ENCODE measurements around the gene DNAJC5.

Gene DNAJC5

DNA sequence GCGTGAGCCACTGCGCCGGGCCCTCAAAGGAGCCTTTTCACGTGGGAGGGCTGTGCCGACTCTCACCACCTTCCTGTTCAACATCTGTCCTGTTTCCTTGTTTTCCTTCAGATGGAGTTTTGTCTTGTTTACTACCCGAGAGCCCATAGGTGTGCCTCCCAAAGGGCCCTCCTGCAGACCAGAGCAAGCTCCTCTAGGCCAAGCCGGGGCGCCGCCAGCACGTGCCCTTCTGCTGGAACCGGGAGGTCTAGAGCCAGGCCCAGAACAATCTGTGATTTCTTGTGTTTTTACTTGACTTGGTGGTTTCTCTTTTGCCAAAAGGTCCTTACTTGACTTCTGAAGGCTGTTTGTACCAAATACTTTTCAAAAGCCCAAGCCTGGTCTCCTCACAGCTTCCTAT is 8.0 kb upstream of the DNAJC5 start:
- Histone ChIP-seq H3K27ac (peak overlapping the region; percentile 29), H3K36me3 (peaks cover 100% of the 10 kb centered on the region), H3K4me1 (ENCODE audit: control insufficient read depth in 1 of 2, insufficient read depth in 1 of 2, low read depth in 1 of 2, low read length in 1 of 2) (peaks cover 27 to 28% of the 10 kb centered on the region in 2 experiments), H3K27me3 (no peaks in the 10 kb centered on the region), H3K4me3 (ENCODE audit: low read depth in 1 of 2, low read length in 1 of 2) (no peak overlapping the region), H3K9me3 (no peaks in the 10 kb centered on the region)
- TF ChIP-seq, protein P1, sequence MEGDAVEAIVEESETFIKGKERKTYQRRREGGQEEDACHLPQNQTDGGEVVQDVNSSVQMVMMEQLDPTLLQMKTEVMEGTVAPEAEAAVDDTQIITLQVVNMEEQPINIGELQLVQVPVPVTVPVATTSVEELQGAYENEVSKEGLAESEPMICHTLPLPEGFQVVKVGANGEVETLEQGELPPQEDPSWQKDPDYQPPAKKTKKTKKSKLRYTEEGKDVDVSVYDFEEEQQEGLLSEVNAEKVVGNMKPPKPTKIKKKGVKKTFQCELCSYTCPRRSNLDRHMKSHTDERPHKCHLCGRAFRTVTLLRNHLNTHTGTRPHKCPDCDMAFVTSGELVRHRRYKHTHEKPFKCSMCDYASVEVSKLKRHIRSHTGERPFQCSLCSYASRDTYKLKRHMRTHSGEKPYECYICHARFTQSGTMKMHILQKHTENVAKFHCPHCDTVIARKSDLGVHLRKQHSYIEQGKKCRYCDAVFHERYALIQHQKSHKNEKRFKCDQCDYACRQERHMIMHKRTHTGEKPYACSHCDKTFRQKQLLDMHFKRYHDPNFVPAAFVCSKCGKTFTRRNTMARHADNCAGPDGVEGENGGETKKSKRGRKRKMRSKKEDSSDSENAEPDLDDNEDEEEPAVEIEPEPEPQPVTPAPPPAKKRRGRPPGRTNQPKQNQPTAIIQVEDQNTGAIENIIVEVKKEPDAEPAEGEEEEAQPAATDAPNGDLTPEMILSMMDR (IDR thresholded peaks at IDR 0.05): no peak

DNA sequence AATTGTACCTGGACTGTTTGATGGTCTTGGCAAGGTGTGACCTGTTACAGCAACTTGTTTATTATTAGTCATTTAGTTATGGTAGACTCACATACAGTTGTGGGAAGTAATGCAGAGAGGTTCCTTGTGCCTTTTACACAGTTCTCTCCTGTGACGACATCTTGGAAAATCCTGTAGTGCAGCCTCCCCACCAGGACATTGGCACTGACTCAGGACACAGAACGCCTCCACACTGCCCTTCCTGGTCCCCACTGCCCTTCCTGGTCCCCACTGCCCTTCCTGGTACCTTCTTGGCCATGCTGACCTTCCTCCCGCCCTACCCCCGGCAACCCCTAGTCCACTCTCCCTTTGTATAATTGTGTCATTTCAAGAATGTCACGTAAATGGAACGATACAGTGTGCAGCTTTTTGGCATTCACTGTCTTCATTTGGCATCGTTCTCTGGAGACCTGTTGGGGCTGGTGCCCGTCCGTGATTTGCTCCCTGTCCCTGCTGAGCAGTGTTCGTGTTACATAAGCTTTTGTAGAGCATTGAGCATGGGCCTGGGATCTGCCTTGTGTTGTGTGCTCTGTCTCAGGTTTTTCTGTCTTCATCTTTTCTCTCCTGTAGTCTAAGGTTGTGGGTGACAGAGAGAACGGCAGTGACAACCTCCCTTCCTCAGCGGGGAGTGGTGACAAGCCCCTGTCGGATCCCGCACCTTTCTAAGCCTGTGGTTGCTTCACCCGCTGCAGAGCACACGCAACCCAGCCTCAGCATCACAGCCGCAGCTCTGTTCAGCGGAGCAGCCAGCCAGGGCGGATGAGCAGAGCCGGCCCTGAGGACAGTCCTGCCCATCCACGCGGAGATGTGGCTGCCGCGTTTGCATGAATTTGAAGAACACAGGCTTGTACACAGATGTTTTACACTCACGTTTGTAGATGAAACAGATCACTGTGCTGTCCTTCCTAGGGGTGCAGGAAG is 5.4 kb upstream of the DNAJC5 start:
- TF ChIP-seq, protein P1 (IDR thresholded peaks at IDR 0.05): no peak
- no peak overlapping the region for H3K4me3 ChIP-seq (ENCODE audit: low read depth in 1 of 2, low read length in 1 of 2)
- peak overlapping the region; percentile 70 for H3K27ac ChIP-seq
- no peaks in the 10 kb centered on the region for H3K27me3 ChIP-seq
- H3K36me3 ChIP-seq: peaks cover 84% of the 10 kb centered on the region
- H3K9me3 ChIP-seq: no peaks in the 10 kb centered on the region
- peaks cover 35 to 38% of the 10 kb centered on the region in 2 experiments for H3K4me1 ChIP-seq (ENCODE audit: control insufficient read depth in 1 of 2, insufficient read depth in 1 of 2, low read depth in 1 of 2, low read length in 1 of 2)

DNA sequence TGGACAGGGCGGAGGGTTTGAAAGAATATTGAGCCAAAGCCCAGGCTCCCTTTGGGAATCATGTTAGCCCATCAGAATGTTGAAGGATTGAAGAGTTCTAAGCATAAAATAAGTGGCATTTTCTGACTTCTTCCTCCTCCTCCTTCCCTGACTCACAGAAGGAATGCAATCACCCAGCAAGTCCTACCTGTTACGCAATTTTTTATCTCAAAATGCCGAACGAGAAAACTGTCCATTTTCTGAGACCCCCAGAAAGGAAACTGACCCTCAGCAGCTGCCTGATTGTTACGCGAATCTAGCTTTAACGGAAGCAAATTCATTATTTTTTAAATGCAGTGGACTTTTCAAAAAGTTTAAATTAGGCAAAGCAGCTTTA is 4.7 kb upstream of the DNAJC5 start:
- H3K27me3 ChIP-seq: no peaks in the 10 kb centered on the region
- H3K27ac ChIP-seq: peak overlapping the region; percentile 70
- H3K9me3 ChIP-seq: no peaks in the 10 kb centered on the region
- TF ChIP-seq, protein P1 (IDR thresholded peaks at IDR 0.05): no peak
- peaks cover 78% of the 10 kb centered on the region for H3K36me3 ChIP-seq
- peaks cover 37 to 41% of the 10 kb centered on the region in 2 experiments for H3K4me1 ChIP-seq (ENCODE audit: control insufficient read depth in 1 of 2, insufficient read depth in 1 of 2, low read depth in 1 of 2, low read length in 1 of 2)
- H3K4me3 ChIP-seq (ENCODE audit: low read depth in 1 of 2, low read length in 1 of 2): no peak overlapping the region

DNA sequence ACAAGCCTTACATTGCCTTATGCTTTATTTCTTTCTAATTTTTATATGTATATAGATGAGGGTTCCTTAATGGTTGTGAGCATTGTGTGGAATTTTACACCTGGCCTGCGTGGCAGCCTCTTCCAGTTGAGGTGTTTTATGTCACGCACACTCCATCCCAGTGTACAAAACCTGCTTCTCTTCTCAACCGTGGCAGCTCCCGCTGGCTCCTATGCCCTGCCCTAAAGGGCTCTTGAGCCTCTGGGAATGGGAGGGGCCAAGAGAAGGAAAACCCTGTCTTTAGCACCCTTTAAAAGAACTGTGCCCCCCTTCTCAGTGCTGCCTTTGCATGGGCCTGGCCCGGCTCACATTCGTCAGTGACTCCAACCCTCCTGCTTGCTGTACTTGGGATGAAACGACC is 4.3 kb upstream of the DNAJC5 start:
- Histone ChIP-seq H3K36me3 (peaks cover 73% of the 10 kb centered on the region), H3K4me3 (ENCODE audit: low read depth in 1 of 2, low read length in 1 of 2) (no peak overlapping the region), H3K27me3 (no peaks in the 10 kb centered on the region), H3K9me3 (no peaks in the 10 kb centered on the region), H3K4me1 (ENCODE audit: control insufficient read depth in 1 of 2, insufficient read depth in 1 of 2, low read depth in 1 of 2, low read length in 1 of 2) (peaks cover 38 to 41% of the 10 kb centered on the region in 2 experiments), H3K27ac (peak overlapping the region; percentile 70)
- TF ChIP-seq, protein P1 (IDR thresholded peaks at IDR 0.05): no peak

DNA sequence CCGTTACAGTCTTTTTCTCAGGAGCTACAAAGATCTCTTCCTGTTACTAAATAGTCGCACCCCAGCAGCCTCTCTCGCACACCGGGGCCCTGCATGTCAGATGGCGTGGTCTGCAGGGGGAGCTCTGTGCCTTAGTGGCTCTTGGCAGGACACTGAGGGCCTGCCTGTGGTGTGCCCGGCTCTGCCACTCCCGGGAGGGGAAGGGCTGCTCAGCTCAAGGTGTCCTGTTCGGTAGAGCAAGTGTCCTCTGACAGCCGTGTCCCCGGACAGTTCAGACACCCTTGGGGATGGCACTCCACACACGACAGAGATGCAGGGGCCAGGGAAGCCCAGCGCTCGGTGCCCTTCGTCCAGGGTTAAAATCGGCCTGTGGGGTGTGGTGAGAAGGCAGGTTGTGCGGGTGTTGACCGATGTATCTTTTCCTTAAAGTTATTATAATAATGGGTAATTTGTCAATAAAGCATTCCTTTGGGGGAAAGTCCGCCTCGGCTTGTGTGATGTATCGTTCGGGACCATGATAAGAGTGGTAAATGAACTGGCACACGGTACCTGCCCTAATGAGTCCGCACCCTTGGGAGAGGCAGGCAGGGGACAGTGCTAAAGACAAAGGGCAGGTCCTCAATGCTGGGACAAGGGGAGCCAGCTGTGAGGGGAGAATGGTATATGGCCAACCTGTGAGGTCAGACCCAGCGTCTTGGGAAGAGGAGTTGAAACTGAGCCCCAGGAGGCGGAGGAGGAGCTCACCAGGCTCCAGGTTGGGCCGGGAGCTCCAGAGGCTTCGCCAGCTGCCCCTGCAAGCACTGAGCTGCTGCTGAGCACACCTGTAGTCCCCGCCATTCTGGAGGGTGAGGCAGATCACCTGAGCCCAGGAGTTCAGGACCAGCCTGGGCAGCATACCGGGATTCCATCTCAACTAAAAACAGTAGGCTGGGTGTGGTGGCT is 3.6 kb upstream of the DNAJC5 start:
- Histone ChIP-seq H3K4me3 (ENCODE audit: low read depth in 1 of 2, low read length in 1 of 2) (no peak overlapping the region), H3K27me3 (no peaks in the 10 kb centered on the region), H3K4me1 (ENCODE audit: control insufficient read depth in 1 of 2, insufficient read depth in 1 of 2, low read depth in 1 of 2, low read length in 1 of 2) (peaks cover 42 to 45% of the 10 kb centered on the region in 2 experiments), H3K27ac (peak overlapping the region; percentile 70), H3K9me3 (no peaks in the 10 kb centered on the region), H3K36me3 (peaks cover 66% of the 10 kb centered on the region)
- TF ChIP-seq, protein P1 (IDR thresholded peaks at IDR 0.05): no peak
